Inflammatory macrophage treated with lipopolysaccharide for 4 hours (primary cell): ENCODE measurements around the gene BIN1.
A peak's percentile ranks its signal among the peaks of the same experiment; 100 is the strongest.
"Not testable (repeated sequence)": the region's sequence is repeated elsewhere in the genome, so short reads cannot be mapped to it uniquely, and the experiment has no call there.

Source experiments
- DNase-seq: peaks from one replicate; pipeline ENCODE4 v3.0.0-alpha.2; 2020

BIN1 gene

GRCh38 chr2:127043367-127044164 lies 63.4 kb downstream of the BIN1 start:
- no peak for DNase-seq

- no peak for DNase-seq
Measured at GRCh38 chr2:127041259-127041970, 65.5 kb downstream of the BIN1 start.

- no peak for DNase-seq
Measured at GRCh38 chr2:127040169-127040568, 66.8 kb downstream of the BIN1 start.

- no peak for DNase-seq
Measured at GRCh38 chr2:127039387-127040031, 67.4 kb downstream of the BIN1 start.

GRCh38 chr2:127037476-127037875 lies 69.5 kb downstream of the BIN1 start:
- no peak for DNase-seq

- no peak for DNase-seq
Measured at GRCh38 chr2:127034883-127035611, 71.9 kb downstream of the BIN1 start.

- no peak for DNase-seq
Measured at GRCh38 chr2:127034051-127034450, 72.9 kb downstream of the BIN1 start.

- DNase-seq: no peak
Measured at GRCh38 chr2:127032621-127033020, 74.3 kb downstream of the BIN1 start.

GRCh38 chr2:127029350-127030051 lies 77.5 kb downstream of the BIN1 start:
- DNase-seq: no peak

- not testable (repeated sequence) for DNase-seq
Measured at GRCh38 chr2:127028745-127029144, 78.2 kb downstream of the BIN1 start.

GRCh38 chr2:127027715-127028114 lies 79.2 kb downstream of the BIN1 start:
- no peak for DNase-seq

- peak; percentile 21 for DNase-seq
Measured at GRCh38 chr2:127025359-127026166, 81.4 kb downstream of the BIN1 start.

GRCh38 chr2:127024769-127025358 lies 82.1 kb downstream of the BIN1 start:
- DNase-seq: no peak

- DNase-seq: no peak
Measured at GRCh38 chr2:127023504-127023903, 83.5 kb downstream of the BIN1 start.

- no peak for DNase-seq
Measured at GRCh38 chr2:127022817-127023216, 84.1 kb downstream of the BIN1 start.

GRCh38 chr2:127020536-127020935 lies 86.4 kb downstream of the BIN1 start:
- no peak for DNase-seq

- no peak for DNase-seq
Measured at GRCh38 chr2:127017548-127017947, 89.4 kb downstream of the BIN1 start.

- DNase-seq: no peak
Measured at GRCh38 chr2:127016329-127016728, 90.6 kb downstream of the BIN1 start.

- no peak for DNase-seq
Measured at GRCh38 chr2:127015106-127015910, 91.6 kb downstream of the BIN1 start.

- DNase-seq: peak; percentile 87
Measured at GRCh38 chr2:127014630-127015029, 92.3 kb downstream of the BIN1 start.
